GM12892 (cell line): ENCODE measurements around the gene SHC3.

ENCODE experiments used
- POLR2A ChIP-seq: IDR thresholded peaks from 2 replicates; pipeline ENCODE4 v1.6.1; 2011; ENCODE audit warnings: low read depth, low read length, control low read depth
- POLR2AphosphoS5 ChIP-seq: IDR thresholded peaks from 2 replicates; pipeline ENCODE4 v1.6.1; 2011; ENCODE audit warnings: low read depth, low read length, control low read depth

DNA sequence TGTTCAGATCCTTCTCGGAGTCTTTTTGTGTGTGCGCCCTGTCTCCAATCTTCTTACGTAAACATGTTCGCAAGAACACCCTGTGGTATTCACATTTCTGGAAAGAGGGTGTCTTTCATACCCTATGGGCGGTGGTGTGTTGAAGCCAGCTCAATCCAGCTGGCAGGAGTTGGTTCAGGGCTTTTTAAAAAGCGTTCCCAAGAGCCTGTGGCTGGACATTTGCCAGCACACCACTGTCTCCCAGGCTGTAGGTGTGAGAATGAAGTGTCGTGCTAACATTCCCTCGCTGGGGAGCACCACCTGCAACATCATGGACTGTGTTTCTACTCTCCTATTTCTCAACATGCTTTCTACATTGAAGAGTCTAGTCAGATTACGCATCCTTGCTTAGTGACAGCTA lies 135.6 kb downstream of the SHC3 start:
- TF ChIP-seq POLR2AphosphoS5: no peak
- no peak for TF ChIP-seq POLR2A
